SK-N-SH (cell line): Measurements from ENCODE around the gene PRKD2.

ENCODE experiments used
- EP300 ChIP-seq, 2 experiments: IDR thresholded peaks; 2 replicates each; pipeline versions ENCODE4 v1.4.0 to v1.6.1; 2012; ENCODE audit warnings: borderline replicate concordance in 1 of 2, low read depth in 1 of 2, low read length in 1 of 2
- POLR2AphosphoS5 ChIP-seq: IDR thresholded peaks from 2 replicates; pipeline ENCODE4 v1.6.1; 2012; ENCODE audit warnings: low read depth, low read length
- YY1 ChIP-seq: IDR thresholded peaks from 2 replicates; pipeline ENCODE4 v1.4.0; 2012; ENCODE audit warnings: low read depth, mild to moderate bottlenecking
- TF ChIP-seq, protein P1 (sequence below): fragments of 200-600 bp; sonication (generic); IDR thresholded peaks from 2 replicates; pipeline ENCODE4 v1.6.1; 2017; ENCODE audit warnings: antibody characterized with exemption, mild to moderate bottlenecking, moderate library complexity

- TF ChIP-seq, protein P1, sequence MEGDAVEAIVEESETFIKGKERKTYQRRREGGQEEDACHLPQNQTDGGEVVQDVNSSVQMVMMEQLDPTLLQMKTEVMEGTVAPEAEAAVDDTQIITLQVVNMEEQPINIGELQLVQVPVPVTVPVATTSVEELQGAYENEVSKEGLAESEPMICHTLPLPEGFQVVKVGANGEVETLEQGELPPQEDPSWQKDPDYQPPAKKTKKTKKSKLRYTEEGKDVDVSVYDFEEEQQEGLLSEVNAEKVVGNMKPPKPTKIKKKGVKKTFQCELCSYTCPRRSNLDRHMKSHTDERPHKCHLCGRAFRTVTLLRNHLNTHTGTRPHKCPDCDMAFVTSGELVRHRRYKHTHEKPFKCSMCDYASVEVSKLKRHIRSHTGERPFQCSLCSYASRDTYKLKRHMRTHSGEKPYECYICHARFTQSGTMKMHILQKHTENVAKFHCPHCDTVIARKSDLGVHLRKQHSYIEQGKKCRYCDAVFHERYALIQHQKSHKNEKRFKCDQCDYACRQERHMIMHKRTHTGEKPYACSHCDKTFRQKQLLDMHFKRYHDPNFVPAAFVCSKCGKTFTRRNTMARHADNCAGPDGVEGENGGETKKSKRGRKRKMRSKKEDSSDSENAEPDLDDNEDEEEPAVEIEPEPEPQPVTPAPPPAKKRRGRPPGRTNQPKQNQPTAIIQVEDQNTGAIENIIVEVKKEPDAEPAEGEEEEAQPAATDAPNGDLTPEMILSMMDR, result no peak
- TF ChIP-seq POLR2AphosphoS5 (no peak), YY1 (no peak), EP300 (IDR thresholded peaks at IDR 0.05; ENCODE audit: borderline replicate concordance in 1 of 2, low read depth in 1 of 2, low read length in 1 of 2) (no peak)
Observed at GRCh38 chr19:46722421-46723022, 5.6 kb upstream of the PRKD2 start.
